NCI-H82 (cell line): ENCODE results near the gene IPO5.
"Not testable (repeated sequence)": the region's sequence is repeated elsewhere in the genome, so short reads cannot be mapped to it uniquely, and the experiment has no call there.

Experiments used
- DNase-seq: peaks from one replicate; lab custom pipeline; 2025; lab: John Stamatoyannopoulos, UW

The IPO5 gene

GRCh38 chr13:98014766-98015165, 61.3 kb downstream of the IPO5 start:
- DNase-seq = no peak

GRCh38 chr13:98018293-98018692, 64.8 kb downstream of the IPO5 start:
- no peak for DNase-seq

- no peak for DNase-seq
These were observed 65.7 kb downstream of the IPO5 start for GRCh38 chr13:98019186-98019585.

- DNase-seq = no peak
These were observed 66.8 kb downstream of the IPO5 start for GRCh38 chr13:98020271-98020670.

- DNase-seq = no peak
These were observed 68.7 kb downstream of the IPO5 start for GRCh38 chr13:98022210-98022609.

- no peak for DNase-seq
These were observed 72.1 kb downstream of the IPO5 start for GRCh38 chr13:98025480-98026025.

- DNase-seq = peak; percentile 27
These were observed 73.0 kb downstream of the IPO5 start for GRCh38 chr13:98026457-98026857.

GRCh38 chr13:98032168-98032567, 78.7 kb downstream of the IPO5 start:
- DNase-seq = no peak

GRCh38 chr13:98033277-98034247, 80.1 kb downstream of the IPO5 start:
- peak; percentile 76 for DNase-seq

GRCh38 chr13:98035373-98035772, 81.9 kb downstream of the IPO5 start:
- no peak for DNase-seq

GRCh38 chr13:98036564-98037302, 83.3 kb downstream of the IPO5 start:
- DNase-seq = not testable (repeated sequence)

GRCh38 chr13:98039261-98039660, 85.8 kb downstream of the IPO5 start:
- no peak for DNase-seq

GRCh38 chr13:98039964-98040363, 86.5 kb downstream of the IPO5 start:
- peak; percentile 44 for DNase-seq

- no peak for DNase-seq
These were observed 87.8 kb downstream of the IPO5 start for GRCh38 chr13:98041081-98041820.

- no peak for DNase-seq
These were observed 90.8 kb downstream of the IPO5 start for GRCh38 chr13:98044301-98044700.

- not testable (repeated sequence) for DNase-seq
These were observed 94.3 kb downstream of the IPO5 start for GRCh38 chr13:98047785-98048184.

- DNase-seq = no peak
These were observed 94.8 kb downstream of the IPO5 start for GRCh38 chr13:98048265-98048664.

- no peak for DNase-seq
These were observed 96.6 kb downstream of the IPO5 start for GRCh38 chr13:98050041-98050466.

- no peak for DNase-seq
These were observed 98.9 kb downstream of the IPO5 start for GRCh38 chr13:98052412-98052811.

- no peak for DNase-seq
These were observed 100.8 kb downstream of the IPO5 start for GRCh38 chr13:98054301-98054700.

- no peak for DNase-seq
These were observed 102.1 kb downstream of the IPO5 start for GRCh38 chr13:98055623-98056022.

- no peak for DNase-seq
These were observed 103.5 kb downstream of the IPO5 start for GRCh38 chr13:98056839-98057410.
